ENCODE measurements around the gene RENBP. TPM values are rescaled to one million over a fixed set of nuclear protein-coding genes. Genes with fewer than 3 reads are reported as not detected.
A peak's percentile ranks its signal among the peaks of the same experiment; 100 is the strongest.

The RENBP gene
- polyA plus RNA-seq, 3 donors = 2.7 to 125 (median 3.8) TPM

GRCh38 chrX:153988493-153988892 is 44.0 kb upstream of the RENBP start:
- H3K4me2 ChIP-seq (replicated peaks; ENCODE audit: extremely low read depth, low read length, poor library complexity, severe bottlenecking) = no peak overlapping the region
- DNase-seq = no peak
- no peak overlapping the region for H2AFZ ChIP-seq (ENCODE audit: insufficient read depth, low read depth, low read length, poor library complexity, severe bottlenecking)
- Mint-ChIP-seq H3K4me1 (peaks cover 34% of the 10 kb centered on the region), H3K4me3 (no peak overlapping the region), H3K27me3 (ENCODE audit: low read depth in 3 of 3) (peaks cover 0 to 63% (median 0%) of the 10 kb centered on the region in 3 donors), H3K27ac (no peak overlapping the region), H3K36me3 (peaks cover 0 to 2% of the 10 kb centered on the region in 2 donors), H3K9me3 (peaks cover 0 to 22% (median 4%) of the 10 kb centered on the region in 7 donors)
- H3K27ac ChIP-seq (ENCODE audit: low read depth in 1 of 2, low read length in 2 of 2) = no peak overlapping the region
- H3K4me3 ChIP-seq (replicated peaks in 1 of 3; ENCODE audit: low read depth in 2 of 3, low read length in 3 of 3) = no peak overlapping the region
- H3K9me3 ChIP-seq (replicated peaks in 1 of 2; ENCODE audit: control insufficient read depth in 1 of 2, insufficient read depth in 1 of 2, low read length in 2 of 2) = peaks cover 0 to 6% of the 10 kb centered on the region in 2 donors
- no peaks in the 10 kb centered on the region for H3K27me3 ChIP-seq (ENCODE audit: control insufficient read depth in 2 of 2, insufficient read depth in 2 of 2, low read length in 2 of 2)
- TF ChIP-seq CTCF (IDR thresholded peaks at IDR 0.05) = no peak
- H3K79me2 ChIP-seq (ENCODE audit: insufficient read depth, low read length) = no peaks in the 10 kb centered on the region
- peaks cover 8% of the 10 kb centered on the region for H4K20me1 ChIP-seq (ENCODE audit: insufficient read depth, low read length)
- intact Hi-C loops (cut with micrococcal nuclease) = no loop called here
- H3K4me1 ChIP-seq (ENCODE audit: control insufficient read depth in 1 of 2, insufficient read depth in 2 of 2, low read length in 2 of 2) = peaks cover 38 to 41% of the 10 kb centered on the region in 2 donors
- no peaks in the 10 kb centered on the region for H3K36me3 ChIP-seq (replicated peaks in 1 of 2; ENCODE audit: control insufficient read depth in 1 of 2, insufficient read depth in 2 of 2, low read length in 2 of 2)
- H3K9ac ChIP-seq (ENCODE audit: insufficient read depth, low read length, poor library complexity, severe bottlenecking) = no peak overlapping the region
- 100% methylated on average over 1 of the region's 12 CpGs for WGBS (ENCODE audit: insufficient coverage)

GRCh38 chrX:153984351-153985178 is 40.1 kb upstream of the RENBP start:
- H3K36me3 Mint-ChIP-seq = peaks cover 5 to 6% of the 10 kb centered on the region in 2 donors
- H3K36me3 ChIP-seq (replicated peaks in 1 of 2; ENCODE audit: control insufficient read depth in 1 of 2, insufficient read depth in 2 of 2, low read length in 2 of 2) = no peaks in the 10 kb centered on the region
- no peaks in the 10 kb centered on the region for H3K79me2 ChIP-seq (ENCODE audit: insufficient read depth, low read length)
- WGBS (ENCODE audit: insufficient coverage) = 82% methylated on average over 4 of the region's 20 CpGs
- no peak overlapping the region for H2AFZ ChIP-seq (ENCODE audit: insufficient read depth, low read depth, low read length, poor library complexity, severe bottlenecking)
- DNase-seq = peak in 2 of 3 donors; percentile 61 to 62
- H3K4me3 Mint-ChIP-seq = peak overlapping the region; percentile 27 to 73
- peak overlapping the region in 1 of 3 experiments; percentile 32 for H3K4me3 ChIP-seq (replicated peaks in 1 of 3; ENCODE audit: low read depth in 2 of 3, low read length in 3 of 3)
- H3K27me3 ChIP-seq (ENCODE audit: control insufficient read depth in 2 of 2, insufficient read depth in 2 of 2, low read length in 2 of 2) = no peaks in the 10 kb centered on the region
- H3K9me3 ChIP-seq (replicated peaks in 1 of 2; ENCODE audit: control insufficient read depth in 1 of 2, insufficient read depth in 1 of 2, low read length in 2 of 2) = no peaks in the 10 kb centered on the region
- peaks cover 58 to 61% of the 10 kb centered on the region in 2 donors for H3K4me1 ChIP-seq (ENCODE audit: control insufficient read depth in 1 of 2, insufficient read depth in 2 of 2, low read length in 2 of 2)
- no peak for TF ChIP-seq CTCF (IDR thresholded peaks at IDR 0.05)
- H3K27ac ChIP-seq (ENCODE audit: low read depth in 1 of 2, low read length in 2 of 2) = peak overlapping the region; percentile 88 to 92
- H3K4me2 ChIP-seq (replicated peaks; ENCODE audit: extremely low read depth, low read length, poor library complexity, severe bottlenecking) = peak overlapping the region; percentile 29
- peak overlapping the region; percentile 45 for H3K9ac ChIP-seq (ENCODE audit: insufficient read depth, low read length, poor library complexity, severe bottlenecking)
- peaks cover 24% of the 10 kb centered on the region for H4K20me1 ChIP-seq (ENCODE audit: insufficient read depth, low read length)
- intact Hi-C loops (cut with micrococcal nuclease) = no loop called here
- H3K4me1 Mint-ChIP-seq = peaks cover 55% of the 10 kb centered on the region
- H3K27me3 Mint-ChIP-seq (ENCODE audit: low read depth in 3 of 3) = peaks cover 0 to 70% (median 2%) of the 10 kb centered on the region in 3 donors
- H3K9me3 Mint-ChIP-seq = peaks cover 0 to 17% (median 0%) of the 10 kb centered on the region in 7 donors
- peak overlapping the region; percentile 89 to 99 (median 96) for H3K27ac Mint-ChIP-seq

All from CD14-positive monocyte (primary cell).